ENCODE measurements around the gene L3MBTL3. TPM values are rescaled to one million over a fixed set of nuclear protein-coding genes. Genes with fewer than 3 reads are reported as not detected.

The L3MBTL3 gene
- total RNA-seq, 2 donors from 2014 or later = 11.8 to 13.3 TPM

DNA sequence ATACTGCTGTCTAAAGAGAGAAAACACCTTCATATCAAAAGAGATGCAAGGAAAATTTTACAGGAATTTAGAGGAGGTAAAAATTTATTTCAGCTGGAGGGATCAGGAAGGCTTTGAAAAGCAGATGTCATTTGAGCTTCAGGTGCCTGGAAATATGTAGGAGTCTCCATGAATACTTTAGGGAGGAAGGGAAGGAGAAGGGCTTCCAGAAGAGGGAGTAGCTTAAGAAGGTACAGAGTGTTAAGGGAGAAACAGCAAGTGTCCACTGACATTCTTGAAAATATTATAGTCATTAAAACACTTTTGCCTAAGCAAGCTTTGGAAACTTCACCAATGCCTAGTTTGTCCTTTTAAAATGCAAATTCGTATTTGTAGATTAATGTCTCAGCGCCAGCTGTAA is 27.2 kb downstream of the L3MBTL3 start:
- Histone ChIP-seq H3K4me1 (ENCODE audit: control insufficient read depth in 1 of 2, low read depth in 2 of 2) (no peaks in the 10 kb centered on the region), H3K27ac (no peak overlapping the region), H3K27me3 (replicated peaks; ENCODE audit: insufficient read depth) (no peaks in the 10 kb centered on the region), H3K36me3 (no peaks in the 10 kb centered on the region), H3K9me3 (no peaks in the 10 kb centered on the region), H3K4me3 (no peak overlapping the region)
- DNase-seq (ENCODE audit: low spot score) = no peak
- TF ChIP-seq, protein P1, sequence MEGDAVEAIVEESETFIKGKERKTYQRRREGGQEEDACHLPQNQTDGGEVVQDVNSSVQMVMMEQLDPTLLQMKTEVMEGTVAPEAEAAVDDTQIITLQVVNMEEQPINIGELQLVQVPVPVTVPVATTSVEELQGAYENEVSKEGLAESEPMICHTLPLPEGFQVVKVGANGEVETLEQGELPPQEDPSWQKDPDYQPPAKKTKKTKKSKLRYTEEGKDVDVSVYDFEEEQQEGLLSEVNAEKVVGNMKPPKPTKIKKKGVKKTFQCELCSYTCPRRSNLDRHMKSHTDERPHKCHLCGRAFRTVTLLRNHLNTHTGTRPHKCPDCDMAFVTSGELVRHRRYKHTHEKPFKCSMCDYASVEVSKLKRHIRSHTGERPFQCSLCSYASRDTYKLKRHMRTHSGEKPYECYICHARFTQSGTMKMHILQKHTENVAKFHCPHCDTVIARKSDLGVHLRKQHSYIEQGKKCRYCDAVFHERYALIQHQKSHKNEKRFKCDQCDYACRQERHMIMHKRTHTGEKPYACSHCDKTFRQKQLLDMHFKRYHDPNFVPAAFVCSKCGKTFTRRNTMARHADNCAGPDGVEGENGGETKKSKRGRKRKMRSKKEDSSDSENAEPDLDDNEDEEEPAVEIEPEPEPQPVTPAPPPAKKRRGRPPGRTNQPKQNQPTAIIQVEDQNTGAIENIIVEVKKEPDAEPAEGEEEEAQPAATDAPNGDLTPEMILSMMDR (IDR thresholded peaks at IDR 0.05) = no peak
- ATAC-seq (ENCODE audit: insufficient number of reproducible peaks, low FRiP score, low read depth) = no peak

DNA sequence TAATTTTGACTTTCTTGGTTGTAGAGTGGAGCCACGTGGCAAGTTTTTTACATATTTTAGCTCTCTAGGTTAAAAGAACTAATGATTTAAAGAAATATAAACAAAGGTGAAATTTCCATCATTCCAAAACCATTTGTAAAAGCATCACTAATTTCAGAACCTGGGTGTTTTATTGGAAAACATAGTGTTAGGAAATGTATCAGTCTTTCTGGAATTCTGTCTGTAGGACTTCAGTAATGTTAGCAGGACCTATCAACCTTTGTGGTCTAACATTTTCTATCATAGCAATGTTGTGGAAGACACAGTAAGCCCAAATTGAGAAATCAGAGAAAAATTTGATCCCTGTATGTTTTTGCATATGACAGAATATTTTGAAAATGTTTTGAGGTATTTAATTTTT is 28.3 kb downstream of the L3MBTL3 start:
- Histone ChIP-seq H3K9me3 (no peaks in the 10 kb centered on the region), H3K27ac (no peak overlapping the region), H3K27me3 (replicated peaks; ENCODE audit: insufficient read depth) (no peaks in the 10 kb centered on the region), H3K36me3 (peaks cover 3% of the 10 kb centered on the region), H3K4me3 (no peak overlapping the region), H3K4me1 (ENCODE audit: control insufficient read depth in 1 of 2, low read depth in 2 of 2) (no peaks in the 10 kb centered on the region)
- ATAC-seq (ENCODE audit: insufficient number of reproducible peaks, low FRiP score, low read depth) (no peak), DNase-seq (ENCODE audit: low spot score) (no peak)
- TF ChIP-seq, protein P1 (IDR thresholded peaks at IDR 0.05) = no peak

DNA sequence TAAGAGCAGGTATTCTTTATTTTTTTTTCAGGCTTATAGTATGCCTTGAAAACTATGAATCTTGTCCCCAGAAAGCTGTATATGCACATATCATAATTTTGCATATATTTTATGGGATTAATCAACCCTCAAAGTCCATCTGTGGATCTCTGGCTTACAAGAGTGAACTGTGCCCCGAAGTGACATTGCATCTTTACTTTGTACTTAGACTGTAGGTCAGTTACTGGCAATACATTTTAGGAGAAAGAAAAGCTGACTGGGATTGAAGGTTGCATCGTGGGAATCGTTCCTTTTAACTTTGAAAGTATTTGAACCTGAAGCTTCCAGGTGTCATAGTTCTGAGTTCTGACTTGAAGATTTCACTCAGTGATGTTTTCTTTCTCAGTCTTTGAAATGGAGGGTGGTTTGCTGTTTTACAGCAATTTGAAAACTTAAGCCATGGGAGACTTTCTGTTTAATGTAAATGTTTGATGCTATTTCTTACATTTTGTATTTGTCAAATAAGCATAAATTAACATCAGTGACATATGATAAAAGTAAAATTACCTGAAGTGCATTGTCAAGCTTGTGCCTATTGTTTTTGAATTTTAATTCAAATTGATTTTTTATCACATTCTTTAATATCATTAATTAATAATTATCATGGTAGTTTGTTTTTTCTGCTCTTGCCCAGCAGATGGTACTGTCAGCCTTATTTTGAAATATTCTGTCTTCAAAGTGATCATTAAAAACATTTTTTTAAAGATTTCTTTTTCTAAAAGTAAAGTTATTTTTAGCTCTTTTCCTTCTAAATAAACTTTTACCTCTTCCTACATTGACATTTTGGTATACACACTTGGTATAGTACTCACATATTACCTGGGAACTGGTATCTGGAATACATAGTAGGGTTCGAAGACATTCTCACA is 29.0 kb downstream of the L3MBTL3 start:
- Histone ChIP-seq H3K27ac (no peak overlapping the region), H3K36me3 (peaks cover 3% of the 10 kb centered on the region), H3K9me3 (no peaks in the 10 kb centered on the region), H3K4me3 (no peak overlapping the region), H3K4me1 (ENCODE audit: control insufficient read depth in 1 of 2, low read depth in 2 of 2) (no peaks in the 10 kb centered on the region), H3K27me3 (replicated peaks; ENCODE audit: insufficient read depth) (no peaks in the 10 kb centered on the region)
- no peak for DNase-seq (ENCODE audit: low spot score)
- TF ChIP-seq, protein P1 (IDR thresholded peaks at IDR 0.05) = no peak
- ATAC-seq (ENCODE audit: insufficient number of reproducible peaks, low FRiP score, low read depth) = no peak

DNA sequence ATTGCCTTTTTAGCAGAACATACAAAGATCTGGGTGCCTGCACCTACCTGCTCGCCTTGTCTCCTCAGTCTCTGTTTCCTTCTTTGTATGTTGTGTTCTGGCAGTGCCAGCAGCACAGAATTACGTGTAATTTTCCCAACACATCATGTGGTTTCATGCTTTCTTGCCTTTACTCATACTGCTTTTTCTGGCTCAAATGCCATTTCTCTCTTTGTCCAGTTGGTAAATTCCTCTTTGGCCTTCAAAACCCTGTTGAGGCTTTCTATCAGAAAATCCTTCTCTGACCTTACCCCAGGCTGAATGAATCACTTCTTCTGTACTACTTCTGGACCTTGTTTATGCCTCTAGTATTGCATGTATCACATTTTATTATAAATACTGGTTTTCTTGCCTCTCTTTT is 31.8 kb downstream of the L3MBTL3 start:
- ATAC-seq (ENCODE audit: insufficient number of reproducible peaks, low FRiP score, low read depth) = no peak
- Histone ChIP-seq H3K36me3 (peaks cover 3% of the 10 kb centered on the region), H3K27ac (no peak overlapping the region), H3K27me3 (replicated peaks; ENCODE audit: insufficient read depth) (no peaks in the 10 kb centered on the region), H3K9me3 (no peaks in the 10 kb centered on the region), H3K4me3 (no peak overlapping the region), H3K4me1 (ENCODE audit: control insufficient read depth in 1 of 2, low read depth in 2 of 2) (no peaks in the 10 kb centered on the region)
- TF ChIP-seq, protein P1 (IDR thresholded peaks at IDR 0.05) = no peak
- no peak for DNase-seq (ENCODE audit: low spot score)

DNA sequence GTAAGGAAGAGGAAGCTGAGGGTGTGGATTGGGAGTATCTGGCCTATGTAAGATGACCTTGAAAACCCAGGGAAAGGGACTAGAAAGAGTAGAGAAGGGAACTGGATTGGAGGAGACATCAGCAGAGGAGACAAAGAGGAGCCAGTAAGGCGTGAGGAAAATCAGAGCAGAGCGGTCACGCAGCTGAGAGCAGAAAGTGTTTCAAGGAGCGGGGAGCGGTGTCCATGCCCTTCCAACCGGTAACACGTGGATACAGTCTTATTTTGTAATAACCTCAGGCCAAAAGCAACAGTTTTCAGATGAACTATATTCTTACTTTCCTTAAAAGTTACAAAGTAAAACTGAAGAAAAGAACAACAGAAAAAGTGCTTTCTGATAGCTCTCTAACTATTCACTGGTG is 36.3 kb downstream of the L3MBTL3 start:
- no peak overlapping the region for H3K4me3 ChIP-seq
- no peaks in the 10 kb centered on the region for H3K9me3 ChIP-seq
- H3K27me3 ChIP-seq (replicated peaks; ENCODE audit: insufficient read depth) = no peaks in the 10 kb centered on the region
- H3K4me1 ChIP-seq (ENCODE audit: control insufficient read depth in 1 of 2, low read depth in 2 of 2) = no peaks in the 10 kb centered on the region
- TF ChIP-seq, protein P1 (IDR thresholded peaks at IDR 0.05) = no peak
- no peak overlapping the region for H3K27ac ChIP-seq
- peaks cover 11% of the 10 kb centered on the region for H3K36me3 ChIP-seq
- DNase-seq (ENCODE audit: low spot score) (no peak), ATAC-seq (ENCODE audit: insufficient number of reproducible peaks, low FRiP score, low read depth) (no peak)
